ENCODE data around the gene CCZ1. TPM values are rescaled to one million over a fixed set of nuclear protein-coding genes. Genes with fewer than 3 reads are reported as not detected.
A peak's percentile ranks its signal among the peaks of the same experiment; 100 is the strongest.
"Not testable (repeated sequence)": the region's sequence is repeated elsewhere in the genome, so short reads cannot be mapped to it uniquely, and the experiment has no call there.

CCZ1 gene
- total RNA-seq: 64.9 TPM

- not testable (repeated sequence) for H3K27me3 ChIP-seq (ENCODE audit: insufficient read depth, low read length); H3K4me1 ChIP-seq (ENCODE audit: insufficient read depth, low read length); H3K9me3 ChIP-seq (ENCODE audit: low read depth, low read length)
- H3K4me3 ChIP-seq (ENCODE audit: low read length): peak within 1 kb of the TSS; percentile 34
Observed at GRCh38 chr7:5898480-5899224, at the start of gene CCZ1. TSS of gene CCZ1 (plus strand) at chr7:5898733. CDS start at chr7:5898800, 67 bp downstream.

GRCh38 chr7:5850944-5851343 lies 47.6 kb upstream of the CCZ1 start:
- H3K27me3 ChIP-seq (ENCODE audit: insufficient read depth, low read length): no peaks in the 10 kb centered on the region

GRCh38 chr7:5854738-5855137 lies 43.8 kb upstream of the CCZ1 start:
- H3K4me1 ChIP-seq (ENCODE audit: insufficient read depth, low read length): no peaks in the 10 kb centered on the region
- no peaks in the 10 kb centered on the region for H3K9me3 ChIP-seq (ENCODE audit: low read depth, low read length)
- no peaks in the 10 kb centered on the region for H3K27me3 ChIP-seq (ENCODE audit: insufficient read depth, low read length)
- H3K4me3 ChIP-seq (ENCODE audit: low read length): no peak overlapping the region

More at GRCh38 chr7:5850944-5851343, 47.6 kb upstream of the CCZ1 start:
- Histone ChIP-seq H3K4me3 (ENCODE audit: low read length) (no peak overlapping the region), H3K4me1 (ENCODE audit: insufficient read depth, low read length) (no peaks in the 10 kb centered on the region), H3K9me3 (ENCODE audit: low read depth, low read length) (no peaks in the 10 kb centered on the region)

- H3K4me3 ChIP-seq (ENCODE audit: low read length); H3K4me1 ChIP-seq (ENCODE audit: insufficient read depth, low read length); H3K9me3 ChIP-seq (ENCODE audit: low read depth, low read length); H3K27me3 ChIP-seq (ENCODE audit: insufficient read depth, low read length): not testable (repeated sequence)
Observed at GRCh38 chr7:5857041-5857575, 41.4 kb upstream of the CCZ1 start.

GRCh38 chr7:5858494-5858893 lies 40.0 kb upstream of the CCZ1 start:
- H3K4me1 ChIP-seq (ENCODE audit: insufficient read depth, low read length); H3K9me3 ChIP-seq (ENCODE audit: low read depth, low read length); H3K27me3 ChIP-seq (ENCODE audit: insufficient read depth, low read length); H3K4me3 ChIP-seq (ENCODE audit: low read length): not testable (repeated sequence)

GRCh38 chr7:5861281-5861680 lies 37.3 kb upstream of the CCZ1 start:
- H3K27me3 ChIP-seq (ENCODE audit: insufficient read depth, low read length); H3K4me1 ChIP-seq (ENCODE audit: insufficient read depth, low read length); H3K4me3 ChIP-seq (ENCODE audit: low read length); H3K9me3 ChIP-seq (ENCODE audit: low read depth, low read length): not testable (repeated sequence)

- not testable (repeated sequence) for H3K9me3 ChIP-seq (ENCODE audit: low read depth, low read length); H3K4me1 ChIP-seq (ENCODE audit: insufficient read depth, low read length); H3K4me3 ChIP-seq (ENCODE audit: low read length); H3K27me3 ChIP-seq (ENCODE audit: insufficient read depth, low read length)
Observed at GRCh38 chr7:5862753-5863366, 35.7 kb upstream of the CCZ1 start.

- H3K27me3 ChIP-seq (ENCODE audit: insufficient read depth, low read length); H3K4me1 ChIP-seq (ENCODE audit: insufficient read depth, low read length); H3K9me3 ChIP-seq (ENCODE audit: low read depth, low read length): not testable (repeated sequence)
Observed at GRCh38 chr7:5865279-5865931, 33.1 kb upstream of the CCZ1 start.

GRCh38 chr7:5867060-5867459 lies 31.5 kb upstream of the CCZ1 start:
- Histone ChIP-seq H3K4me3 (ENCODE audit: low read length) (no peak overlapping the region), H3K9me3 (ENCODE audit: low read depth, low read length) (no peaks in the 10 kb centered on the region), H3K4me1 (ENCODE audit: insufficient read depth, low read length) (no peaks in the 10 kb centered on the region), H3K27me3 (ENCODE audit: insufficient read depth, low read length) (no peaks in the 10 kb centered on the region)

More at GRCh38 chr7:5865279-5865931, 33.1 kb upstream of the CCZ1 start:
- H3K4me3 ChIP-seq (ENCODE audit: low read length): not testable (repeated sequence)

GRCh38 chr7:5868928-5869341 lies 29.6 kb upstream of the CCZ1 start:
- not testable (repeated sequence) for H3K27me3 ChIP-seq (ENCODE audit: insufficient read depth, low read length); H3K4me1 ChIP-seq (ENCODE audit: insufficient read depth, low read length); H3K9me3 ChIP-seq (ENCODE audit: low read depth, low read length); H3K4me3 ChIP-seq (ENCODE audit: low read length)

- H3K4me3 ChIP-seq (ENCODE audit: low read length): no peak overlapping the region
- H3K9me3 ChIP-seq (ENCODE audit: low read depth, low read length): no peaks in the 10 kb centered on the region
- no peaks in the 10 kb centered on the region for H3K27me3 ChIP-seq (ENCODE audit: insufficient read depth, low read length)
- H3K4me1 ChIP-seq (ENCODE audit: insufficient read depth, low read length): no peaks in the 10 kb centered on the region
Observed at GRCh38 chr7:5869691-5870090, 28.8 kb upstream of the CCZ1 start.

GRCh38 chr7:5870311-5870710 lies 28.2 kb upstream of the CCZ1 start:
- no peaks in the 10 kb centered on the region for H3K27me3 ChIP-seq (ENCODE audit: insufficient read depth, low read length)
- no peaks in the 10 kb centered on the region for H3K4me1 ChIP-seq (ENCODE audit: insufficient read depth, low read length)
- no peaks in the 10 kb centered on the region for H3K9me3 ChIP-seq (ENCODE audit: low read depth, low read length)
- H3K4me3 ChIP-seq (ENCODE audit: low read length): no peak overlapping the region

- no peaks in the 10 kb centered on the region for H3K9me3 ChIP-seq (ENCODE audit: low read depth, low read length)
- no peak overlapping the region for H3K4me3 ChIP-seq (ENCODE audit: low read length)
- no peaks in the 10 kb centered on the region for H3K4me1 ChIP-seq (ENCODE audit: insufficient read depth, low read length)
- H3K27me3 ChIP-seq (ENCODE audit: insufficient read depth, low read length): no peaks in the 10 kb centered on the region
Observed at GRCh38 chr7:5872326-5872725, 26.2 kb upstream of the CCZ1 start.

- H3K27me3 ChIP-seq (ENCODE audit: insufficient read depth, low read length); H3K4me3 ChIP-seq (ENCODE audit: low read length); H3K9me3 ChIP-seq (ENCODE audit: low read depth, low read length); H3K4me1 ChIP-seq (ENCODE audit: insufficient read depth, low read length): not testable (repeated sequence)
Observed at GRCh38 chr7:5879591-5879990, 18.9 kb upstream of the CCZ1 start.

GRCh38 chr7:5880106-5880505 lies 18.4 kb upstream of the CCZ1 start:
- H3K9me3 ChIP-seq (ENCODE audit: low read depth, low read length); H3K4me3 ChIP-seq (ENCODE audit: low read length): not testable (repeated sequence)

More at GRCh38 chr7:5880106-5880505, 18.4 kb upstream of the CCZ1 start:
- not testable (repeated sequence) for H3K27me3 ChIP-seq (ENCODE audit: insufficient read depth, low read length); H3K4me1 ChIP-seq (ENCODE audit: insufficient read depth, low read length)
